ENCODE results near the gene EPN1. TPM values are rescaled to one million over a fixed set of nuclear protein-coding genes. Genes with fewer than 3 reads are reported as not detected.

The EPN1 gene
- 10 to 100 TPM; 63.9 to 64.5 TPM for total RNA-seq

DNA sequence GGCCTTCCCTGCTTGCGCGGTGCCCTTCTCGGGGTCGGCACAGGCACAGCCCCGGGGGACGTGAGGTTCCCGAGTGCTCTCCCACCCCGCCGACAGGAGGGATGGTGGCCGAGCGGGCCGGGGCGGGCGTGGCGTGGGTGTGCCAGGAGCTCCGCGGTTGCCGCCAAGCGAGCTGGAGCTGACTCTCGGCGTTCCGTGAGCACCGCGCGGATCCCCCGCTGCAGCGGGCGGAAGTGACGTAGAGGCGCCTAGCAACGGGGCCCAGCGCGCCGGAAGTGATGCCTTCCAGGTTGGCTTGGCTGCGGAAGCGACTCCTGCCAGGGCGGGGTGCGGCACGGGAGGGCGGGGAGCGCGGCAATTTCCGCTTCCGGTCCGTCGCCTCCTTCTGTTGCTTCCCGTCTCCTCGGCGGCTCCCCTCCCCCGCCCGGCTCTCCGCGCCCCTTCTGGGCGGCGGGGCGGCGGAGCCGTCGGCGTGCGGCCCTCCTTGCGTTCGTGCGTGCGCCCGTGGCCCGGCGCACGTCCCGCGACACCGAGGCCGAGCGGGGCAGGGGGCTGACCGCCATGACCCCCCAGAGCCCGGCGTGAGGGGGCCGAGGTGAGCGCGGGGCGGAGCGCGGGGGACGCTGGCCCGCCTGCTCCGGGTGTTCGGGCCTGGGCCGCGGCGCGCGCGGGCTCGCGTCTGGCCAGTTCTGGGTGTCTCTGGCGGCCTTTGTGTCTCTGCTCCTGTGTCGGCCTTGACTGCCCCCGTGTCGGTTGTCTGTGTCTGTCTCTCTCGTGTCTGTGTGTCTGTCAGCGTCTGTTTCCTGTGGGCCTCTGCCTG is at the start of gene EPN1:
TSS of gene EPN1 (plus strand) at position 386 of the 820 bp plus-strand sequence. CDS start 3,402 bp downstream, outside the sequence.
- peak within 1 kb of the TSS; percentile 93 for H3K4me3 Mint-ChIP-seq
- H3K9me3 Mint-ChIP-seq: no peaks in the 10 kb centered on the region
- ChIA-PET CTCF (interaction anchor here (1.2 kb wide), 1 partner anchor 21 kb away, joined by 3 read pairs; no protein-coding TSS in a partner anchor), POLR2A (interaction anchor here (0.6 to 1.7 kb wide), 2 partner anchors 18 to 20 kb away, joined by 3 to 7 read pairs; partner anchors contain the start of gene U2AF2)
- H3K27ac Mint-ChIP-seq: peak within 1 kb of the TSS; percentile 84
- H3K27me3 Mint-ChIP-seq: no peaks in the 10 kb centered on the region
- DNase-seq: peak; percentile 98
- peaks cover 70% of the 10 kb centered on the region for H3K4me1 Mint-ChIP-seq
- H3K36me3 Mint-ChIP-seq (ENCODE audit: low read depth): peaks cover 66% of the 10 kb centered on the region

DNA sequence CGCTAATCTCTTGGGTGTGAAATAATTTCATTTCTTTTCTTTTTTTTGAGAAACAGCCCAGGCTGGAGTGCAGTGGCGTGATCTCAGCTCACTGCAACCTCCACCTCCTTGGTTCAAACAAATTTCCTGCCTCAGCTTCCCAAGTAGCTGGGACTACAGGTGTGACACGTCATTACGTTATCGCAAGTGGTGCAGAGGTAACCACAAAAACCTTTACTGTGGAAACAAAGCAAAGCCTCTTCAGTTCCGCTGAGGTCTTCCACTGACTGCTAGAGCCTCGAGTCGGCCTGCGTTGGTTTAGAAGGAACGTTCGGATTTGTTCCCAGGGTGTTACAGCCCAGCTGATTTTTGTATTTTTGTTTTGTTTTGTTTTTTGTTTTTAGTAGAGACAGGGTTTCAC is 48.7 kb upstream of the EPN1 start:
- peaks cover 7% of the 10 kb centered on the region for H3K27me3 Mint-ChIP-seq
- peak overlapping the region; percentile 86 for H3K27ac Mint-ChIP-seq
- peaks cover 3% of the 10 kb centered on the region for H3K36me3 Mint-ChIP-seq (ENCODE audit: low read depth)
- CTCF ChIA-PET: interaction anchor here (0.5 to 5.6 kb wide), 14 partner anchors 7 to 485 kb away, joined by 3 to 56 read pairs (median 8); partner anchors contain the start of genes FIZ1, ZNF524 and ZNF865
- H3K4me1 Mint-ChIP-seq: peaks cover 41% of the 10 kb centered on the region
- DNase-seq: peak; percentile 78
- POLR2A ChIA-PET: interaction anchor here (1.0 to 5.7 kb wide), 11 partner anchors 8 to 372 kb away, joined by 3 to 53 read pairs (median 8); partner anchors contain the start of genes FIZ1, PPP6R1, U2AF2 and UBE2S
- no peaks in the 10 kb centered on the region for H3K9me3 Mint-ChIP-seq
- H3K4me3 Mint-ChIP-seq: peak overlapping the region; percentile 60

DNA sequence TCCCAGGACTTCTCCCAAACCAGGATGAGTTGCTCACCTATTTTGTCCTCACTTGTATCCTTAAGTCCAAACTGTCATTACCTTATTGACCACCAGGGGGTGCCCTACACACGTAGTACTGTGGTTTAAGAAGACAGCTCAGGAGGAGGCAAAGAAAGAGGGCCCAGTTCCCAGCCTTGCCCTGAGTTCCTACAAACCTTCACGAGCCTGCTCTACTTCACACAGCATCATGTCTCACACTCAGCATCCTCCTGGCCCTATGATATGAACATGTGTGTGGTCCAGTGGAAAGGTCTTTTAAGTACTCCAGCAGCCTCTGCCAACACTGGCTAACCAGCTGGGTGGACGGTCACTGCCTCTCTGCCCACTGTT is 42.6 kb upstream of the EPN1 start:
- peaks cover 53% of the 10 kb centered on the region for H3K4me1 Mint-ChIP-seq

GRCh38 chr19:55633861-55634260 is 41.2 kb upstream of the EPN1 start:
- peaks cover 57% of the 10 kb centered on the region for H3K4me1 Mint-ChIP-seq

More for the DNA sequence above, 42.6 kb upstream of the EPN1 start:
- Mint-ChIP-seq H3K4me3 (peak overlapping the region; percentile 6), H3K27me3 (peaks cover 7% of the 10 kb centered on the region), H3K36me3 (ENCODE audit: low read depth) (peaks cover 21% of the 10 kb centered on the region), H3K27ac (peak overlapping the region; percentile 34), H3K9me3 (no peaks in the 10 kb centered on the region)
- POLR2A ChIA-PET: interaction anchor here (1.0 to 4.0 kb wide), 11 partner anchors 10 to 701 kb away, joined by 3 to 14 read pairs (median 4); partner anchors contain the start of genes FIZ1, ZNF524 and ZNF865
- DNase-seq: peak; percentile 88
- CTCF ChIA-PET: interaction anchor here (0.8 to 3.4 kb wide), 28 partner anchors 8 to 701 kb away, joined by 3 to 30 read pairs (median 8); partner anchors contain the start of genes CCDC106, FIZ1, ISOC2 and U2AF2

GRCh38 chr19:55635334-55635717 is 39.7 kb upstream of the EPN1 start:
- Mint-ChIP-seq H3K27ac (peak overlapping the region; percentile 100), H3K36me3 (ENCODE audit: low read depth) (peaks cover 30% of the 10 kb centered on the region), H3K9me3 (peaks cover 2% of the 10 kb centered on the region), H3K27me3 (peaks cover 3% of the 10 kb centered on the region), H3K4me3 (peak overlapping the region; percentile 99), H3K4me1 (peaks cover 72% of the 10 kb centered on the region)
- DNase-seq: no peak
- ChIA-PET POLR2A (interaction anchor here (0.7 to 2.8 kb wide), 17 partner anchors 8 to 376 kb away, joined by 3 to 17 read pairs (median 4); partner anchors contain the start of genes CCDC106, FIZ1, PPP6R1 and U2AF2), CTCF (interaction anchor here (1.0 to 3.4 kb wide), 4 partner anchors 10 to 132 kb away, joined by 3 to 30 read pairs (median 13); partner anchors contain the start of genes CCDC106 and ZNF784)

More at GRCh38 chr19:55633861-55634260, 41.2 kb upstream of the EPN1 start:
- H3K27me3 Mint-ChIP-seq: peaks cover 3% of the 10 kb centered on the region
- H3K27ac Mint-ChIP-seq: peak overlapping the region; percentile 100
- POLR2A ChIA-PET: interaction anchor here (1.2 to 4.0 kb wide), 7 partner anchors 9 to 54 kb away, joined by 3 to 14 read pairs (median 5); partner anchors contain the start of genes FIZ1, U2AF2, ZNF524 and ZNF579
- CTCF ChIA-PET: interaction anchor here (0.7 to 3.4 kb wide), 19 partner anchors 9 to 177 kb away, joined by 4 to 30 read pairs (median 15); partner anchors contain the start of genes CCDC106, FIZ1, U2AF2 and ZNF524
- peaks cover 2% of the 10 kb centered on the region for H3K9me3 Mint-ChIP-seq
- DNase-seq: no peak
- peaks cover 26% of the 10 kb centered on the region for H3K36me3 Mint-ChIP-seq (ENCODE audit: low read depth)
- peak overlapping the region; percentile 99 for H3K4me3 Mint-ChIP-seq

DNA sequence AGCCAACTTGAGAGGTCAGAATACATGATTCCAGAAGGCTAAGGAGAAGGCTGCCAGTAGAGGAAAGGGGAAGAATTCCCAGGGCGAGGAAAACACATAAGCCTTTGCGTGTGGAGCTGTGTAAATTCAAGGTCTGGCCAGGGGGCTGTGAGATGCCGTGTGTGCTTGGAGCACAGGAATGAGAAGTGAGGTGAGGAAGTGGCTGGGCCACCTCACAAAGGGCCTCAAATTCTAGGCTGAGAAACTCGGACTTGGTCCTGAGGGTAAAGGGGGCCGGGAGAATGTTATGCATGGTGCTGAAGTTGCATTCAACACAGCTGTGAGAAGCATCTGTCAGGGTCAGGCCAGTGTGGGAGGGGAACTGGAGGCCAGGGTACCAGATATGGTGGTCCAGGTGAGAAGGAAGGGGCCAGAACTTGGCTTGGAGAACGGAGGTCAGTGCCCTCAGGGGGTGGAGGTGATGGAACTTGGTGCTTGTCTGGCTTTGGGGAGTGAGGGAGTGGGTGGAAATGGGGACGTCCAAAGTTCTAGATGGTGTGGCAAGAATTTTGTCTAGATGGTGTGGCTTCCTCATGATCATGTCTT is 39.1 kb upstream of the EPN1 start:
- Mint-ChIP-seq H3K9me3 (peaks cover 2% of the 10 kb centered on the region), H3K27ac (peak overlapping the region; percentile 100), H3K27me3 (peaks cover 3% of the 10 kb centered on the region), H3K36me3 (ENCODE audit: low read depth) (peaks cover 30% of the 10 kb centered on the region), H3K4me3 (peak overlapping the region; percentile 99), H3K4me1 (peaks cover 75% of the 10 kb centered on the region)
- POLR2A ChIA-PET: interaction anchor here (0.7 to 2.8 kb wide), 11 partner anchors 9 to 555 kb away, joined by 3 to 17 read pairs (median 4); partner anchors contain the start of genes FIZ1, PPP6R1, ZNF579 and ZNF784
- no peak for DNase-seq
- CTCF ChIA-PET: interaction anchor here (1.0 to 1.6 kb wide), 2 partner anchors 18 to 132 kb away, joined by 3 to 5 read pairs; no protein-coding TSS in a partner anchor

- Mint-ChIP-seq H3K4me3 (peak overlapping the region; percentile 99), H3K9me3 (peaks cover 2% of the 10 kb centered on the region), H3K27ac (peak overlapping the region; percentile 100), H3K27me3 (no peaks in the 10 kb centered on the region), H3K4me1 (peaks cover 74% of the 10 kb centered on the region), H3K36me3 (ENCODE audit: low read depth) (peaks cover 30% of the 10 kb centered on the region)
- DNase-seq: no peak
- CTCF ChIA-PET: interaction anchor here (1.0 to 1.6 kb wide), 3 partner anchors 16 to 122 kb away, joined by 3 to 6 read pairs (median 5); no protein-coding TSS in a partner anchor
- POLR2A ChIA-PET: interaction anchor here (0.6 to 2.8 kb wide), 9 partner anchors 8 to 556 kb away, joined by 3 to 17 read pairs (median 4); partner anchors contain the start of genes FIZ1, PPP6R1, ZNF579 and ZNF784
Observed at GRCh38 chr19:55636723-55637122, 38.3 kb upstream of the EPN1 start.

DNA sequence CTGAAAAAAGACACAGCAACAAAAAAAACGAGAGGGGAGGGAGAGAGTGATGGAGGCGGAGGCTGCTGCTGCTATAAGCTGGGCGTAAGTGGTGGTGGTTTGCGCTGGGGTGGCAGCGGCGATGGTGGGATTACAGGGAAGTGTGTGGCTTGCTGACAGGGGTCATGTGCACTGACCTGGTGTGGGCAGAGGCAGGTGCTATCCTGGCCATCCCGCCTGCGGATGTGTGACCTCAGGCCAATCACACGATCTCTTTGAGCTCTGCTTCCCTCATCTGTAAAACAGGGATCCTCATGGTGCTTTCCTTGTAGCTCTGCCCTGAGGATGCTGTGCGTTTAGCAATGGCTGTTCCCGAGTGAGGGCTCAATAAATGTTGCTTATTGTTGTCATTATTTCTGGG is 37.5 kb upstream of the EPN1 start:
- Mint-ChIP-seq H3K4me3 (peak overlapping the region; percentile 32), H3K4me1 (peaks cover 71% of the 10 kb centered on the region), H3K27ac (peak overlapping the region; percentile 66), H3K27me3 (no peaks in the 10 kb centered on the region), H3K9me3 (peaks cover 2% of the 10 kb centered on the region), H3K36me3 (ENCODE audit: low read depth) (peaks cover 30% of the 10 kb centered on the region)
- no peak for DNase-seq
- POLR2A ChIA-PET: interaction anchor here (0.8 to 2.8 kb wide), 5 partner anchors 10 to 38 kb away, joined by 3 to 17 read pairs (median 4); partner anchors contain the start of genes FIZ1, ZNF784 and ZNF865
- CTCF ChIA-PET: interaction anchor here (1.0 to 1.6 kb wide), 5 partner anchors 10 to 134 kb away, joined by 3 to 6 read pairs (median 4); no protein-coding TSS in a partner anchor

GRCh38 chr19:55638864-55639359 is 36.1 kb upstream of the EPN1 start:
- ChIA-PET POLR2A (interaction anchor here (0.9 to 1.5 kb wide), 3 partner anchors 10 to 40 kb away, joined by 3 to 7 read pairs (median 5); partner anchors contain the start of genes FIZ1 and U2AF2), CTCF (interaction anchor here (0.6 to 1.9 kb wide), 10 partner anchors 9 to 1184 kb away, joined by 3 to 11 read pairs (median 4); partner anchors contain the start of genes CCDC106, FIZ1, KMT5C and ZNF784)
- Mint-ChIP-seq H3K9me3 (peaks cover 2% of the 10 kb centered on the region), H3K4me3 (no peak overlapping the region), H3K4me1 (peaks cover 74% of the 10 kb centered on the region), H3K36me3 (ENCODE audit: low read depth) (peaks cover 35% of the 10 kb centered on the region), H3K27ac (peak overlapping the region; percentile 53), H3K27me3 (no peaks in the 10 kb centered on the region)
- peak; percentile 71 for DNase-seq

GRCh38 chr19:55640043-55640576 is 34.9 kb upstream of the EPN1 start:
- Mint-ChIP-seq H3K27ac (peak overlapping the region; percentile 85), H3K27me3 (no peaks in the 10 kb centered on the region), H3K36me3 (ENCODE audit: low read depth) (peaks cover 30% of the 10 kb centered on the region), H3K4me1 (peaks cover 75% of the 10 kb centered on the region), H3K9me3 (peaks cover 2% of the 10 kb centered on the region), H3K4me3 (peak overlapping the region; percentile 72)
- ChIA-PET POLR2A (interaction anchor here (0.7 to 1.0 kb wide), 2 partner anchors 14 to 41 kb away, joined by 3 to 5 read pairs; partner anchors contain the start of gene FIZ1), CTCF (interaction anchor here (1.0 to 1.9 kb wide), 4 partner anchors 9 to 136 kb away, joined by 5 to 11 read pairs (median 8); partner anchors contain the start of gene ZNF784)
- DNase-seq: peak; percentile 76

Measured in activated CD4-positive, alpha-beta memory T cell treated with anti-CD3 and anti-CD28 coated beads, Interleukin-2, amount 10 ng/mL, durations not matched to agents 7 days and 5 days (primary cell).